Measurements from ENCODE around the gene RPH3AL. TPM values are rescaled to one million over a fixed set of nuclear protein-coding genes. Genes with fewer than 3 reads are reported as not detected.

Gene RPH3AL
- total RNA-seq, 4 donors from 2014 or later = 9.9 to 44.7 (median 21.5) TPM

- H3K27ac ChIP-seq = no peak overlapping the region
- no peaks in the 10 kb centered on the region for H3K27me3 ChIP-seq
- no peaks in the 10 kb centered on the region for H3K4me1 ChIP-seq
- no peaks in the 10 kb centered on the region for H3K9me3 ChIP-seq
- no peak overlapping the region for H3K4me3 ChIP-seq
- peak; percentile 4 to 8 for DNase-seq
- TF ChIP-seq POLR2A (IDR thresholded peaks at IDR 0.05) = no peak
- TF ChIP-seq CTCF (IDR thresholded peaks at IDR 0.05) = no peak
- intact Hi-C loops (cut with DNase I; ENCODE audit: low total_unique reads) = no loop called here
- no peaks in the 10 kb centered on the region for H3K36me3 ChIP-seq
Measured at GRCh38 chr17:251531-251930, 101.1 kb downstream of the RPH3AL start.

GRCh38 chr17:250487-251300 lies 101.9 kb downstream of the RPH3AL start:
- intact Hi-C loops (cut with DNase I; ENCODE audit: low total_unique reads) = no loop called here
- H3K27ac ChIP-seq = no peak overlapping the region
- TF ChIP-seq CTCF (IDR thresholded peaks at IDR 0.05) = no peak
- no peak for TF ChIP-seq POLR2A (IDR thresholded peaks at IDR 0.05)
- no peaks in the 10 kb centered on the region for H3K27me3 ChIP-seq
- peak; percentile 5 to 6 for DNase-seq
- no peaks in the 10 kb centered on the region for H3K36me3 ChIP-seq
- no peaks in the 10 kb centered on the region for H3K4me1 ChIP-seq
- no peak overlapping the region for H3K4me3 ChIP-seq
- H3K9me3 ChIP-seq = no peaks in the 10 kb centered on the region

GRCh38 chr17:249236-249993 lies 103.2 kb downstream of the RPH3AL start:
- intact Hi-C loops (cut with DNase I; ENCODE audit: low total_unique reads) = no loop called here
- DNase-seq = peak; percentile 5 to 6

GRCh38 chr17:248337-249235 lies 104.0 kb downstream of the RPH3AL start:
- no peak overlapping the region for H3K4me3 ChIP-seq
- no peaks in the 10 kb centered on the region for H3K36me3 ChIP-seq
- H3K4me1 ChIP-seq = no peaks in the 10 kb centered on the region
- intact Hi-C loops (cut with DNase I; ENCODE audit: low total_unique reads) = no loop called here
- peak in 1 of 2 donors; percentile 8 for DNase-seq
- no peak for TF ChIP-seq CTCF (IDR thresholded peaks at IDR 0.05)
- no peak for TF ChIP-seq POLR2A (IDR thresholded peaks at IDR 0.05)
- no peak overlapping the region for H3K27ac ChIP-seq
- no peaks in the 10 kb centered on the region for H3K9me3 ChIP-seq
- H3K27me3 ChIP-seq = no peaks in the 10 kb centered on the region

More at GRCh38 chr17:249236-249993, 103.2 kb downstream of the RPH3AL start:
- no peaks in the 10 kb centered on the region for H3K36me3 ChIP-seq
- no peak overlapping the region for H3K4me3 ChIP-seq
- no peaks in the 10 kb centered on the region for H3K9me3 ChIP-seq
- H3K27me3 ChIP-seq = no peaks in the 10 kb centered on the region
- no peak overlapping the region for H3K27ac ChIP-seq
- no peaks in the 10 kb centered on the region for H3K4me1 ChIP-seq
- no peak for TF ChIP-seq POLR2A (IDR thresholded peaks at IDR 0.05)
- TF ChIP-seq CTCF (IDR thresholded peaks at IDR 0.05) = no peak
